GM12878 (cell line): ENCODE results near the gene AMBRA1. TPM values are rescaled to one million over a fixed set of nuclear protein-coding genes. Genes with fewer than 3 reads are reported as not detected.

Source experiments
- ASH2L ChIP-seq: fragments of 300-600, 200-600 bp; sonication (generic); IDR thresholded peaks from 2 replicates; pipeline ENCODE4 v1.6.1; 2017; ENCODE audit warnings: low read depth, mild to moderate bottlenecking, borderline replicate concordance
- BHLHE40 ChIP-seq, 2 experiments: fragments of 450-650 bp in 1 of 2; IDR thresholded peaks; 2 replicates each; pipeline ENCODE4 v1.6.1; 2011 to 2017; ENCODE audit warnings: low read depth in 2 of 2, borderline replicate concordance in 1 of 2, improper control_type of control experiment in 1 of 2, low read length in 1 of 2, mild to moderate bottlenecking in 1 of 2
- BRCA1 ChIP-seq: IDR thresholded peaks from 2 replicates; pipeline ENCODE4 v1.6.1; 2011; ENCODE audit warnings: low read depth, low read length, improper control_type of control experiment
- CHD2 ChIP-seq: IDR thresholded peaks from 2 replicates; pipeline ENCODE4 v1.6.1; 2011; ENCODE audit warnings: low read depth, low read length, improper control_type of control experiment, borderline replicate concordance
- DPF2 ChIP-seq: fragments of 450-650 bp; IDR thresholded peaks from 2 replicates; pipeline ENCODE4 v1.6.1; 2017; ENCODE audit warnings: mild to moderate bottlenecking
- E2F4 ChIP-seq: IDR thresholded peaks from 2 replicates; pipeline ENCODE4 v1.6.1; 2012; ENCODE audit warnings: low read depth, low read length, improper control_type of control experiment
- EZH2 ChIP-seq: IDR thresholded peaks from 2 replicates; pipeline ENCODE4 v1.6.1; 2012; ENCODE audit warnings: low read depth, mild to moderate bottlenecking, control low read depth, inconsistent platforms, low read length, borderline replicate concordance; ENCODE audit not compliant: control insufficient read depth
- IKZF2 ChIP-seq, 2 experiments: fragments of 450-650 bp; IDR thresholded peaks; 2 replicates each; pipeline ENCODE4 v1.6.1; 2017; ENCODE audit warnings: mild to moderate bottlenecking in 2 of 2, moderate library complexity in 2 of 2
- MTA2 ChIP-seq: fragments of 450-650 bp; IDR thresholded peaks from 2 replicates; pipeline ENCODE4 v1.6.1; 2016; ENCODE audit warnings: low read depth, mild to moderate bottlenecking, moderate library complexity
- MTA3 ChIP-seq: IDR thresholded peaks from 2 replicates; pipeline ENCODE4 v1.6.1; 2012; ENCODE audit warnings: low read length, inconsistent platforms, borderline replicate concordance
- MYC ChIP-seq: IDR thresholded peaks from 2 replicates; pipeline ENCODE4 v1.6.1; 2011; ENCODE audit warnings: mild to moderate bottlenecking, low read length, moderate library complexity, inconsistent platforms; ENCODE audit not compliant: insufficient read depth, insufficient replicate concordance, insufficient read length, severe bottlenecking
- NFYB ChIP-seq: IDR thresholded peaks from 2 replicates; pipeline ENCODE4 v1.6.1; 2011; ENCODE audit warnings: low read depth, mild to moderate bottlenecking, low read length, improper control_type of control experiment, moderate library complexity; ENCODE audit not compliant: insufficient read depth
- NR2F1 ChIP-seq: fragments of 450-650 bp; conservative IDR thresholded peaks from 2 replicates; pipeline ENCODE4 v1.6.1; 2017; ENCODE audit warnings: mild to moderate bottlenecking
- SMAD1 ChIP-seq: fragments of 450-650 bp; IDR thresholded peaks from 2 replicates; pipeline ENCODE4 v1.6.1; 2018; ENCODE audit warnings: mild to moderate bottlenecking, low read depth; ENCODE audit not compliant: partially characterized antibody
- SREBF1 ChIP-seq: IDR thresholded peaks from 2 replicates; pipeline ENCODE4 v1.6.1; 2012; ENCODE audit warnings: mild to moderate bottlenecking, low read length
- TCF7 ChIP-seq: IDR thresholded peaks from 2 replicates; pipeline ENCODE4 v1.6.1; 2014; ENCODE audit warnings: antibody characterized with exemption, borderline replicate concordance
- ZBTB33 ChIP-seq: fragments of 450-650 bp; IDR thresholded peaks from 2 replicates; pipeline ENCODE4 v1.6.1; 2017; ENCODE audit warnings: mild to moderate bottlenecking
- ZNF217 ChIP-seq: fragments of 450-650 bp; IDR thresholded peaks from 2 replicates; pipeline ENCODE4 v1.6.1; 2017; ENCODE audit warnings: antibody characterized with exemption, mild to moderate bottlenecking
- ZSCAN29 ChIP-seq: fragments of 450-650 bp; IDR thresholded peaks from 2 replicates; pipeline ENCODE4 v1.6.1; 2017; ENCODE audit warnings: mild to moderate bottlenecking, moderate library complexity
- polyA plus RNA-seq, 11 experiments: library from polyadenylated mRNA; depleted of rRNA in 4 of 11; unstranded in 6 of 11; stranded (reverse) in 5 of 11; fragments of >200 nt; fragmentation: Nextera tagmentation in 4 of 11; fragmentation: Illumina TruSeq in 1 of 11; extraction: Ambion mirVana in 4 of 11; extraction: Trizol in 1 of 11; gene quantifications; 1 replicate in 1 of 11; 2 replicates in 10 of 11; pipeline versions ENCODE4 v1.2.1 to v1.2.3, GENCODE V29; 2011 to 2016; ENCODE audit warnings: inconsistent platforms in 2 of 11, missing spikeins in 2 of 11, low read depth in 1 of 11
- total RNA-seq, 4 experiments: library from RNA; depleted of rRNA in 3 of 4; stranded (reverse); fragments of >200 nt in 3 of 4; fragmentation: Illumina TruSeq in 1 of 4; extraction: Trizol in 1 of 4; gene quantifications; 2 replicates each; pipeline versions ENCODE4 v1.2.1 to v1.2.3, GENCODE V29; 2013 to 2021
- TF ChIP-seq, protein P1 (sequence below): IDR thresholded peaks from 2 replicates; pipeline ENCODE4 v1.6.1; 2011; ENCODE audit warnings: mild to moderate bottlenecking, low read depth, low read length, moderate library complexity; ENCODE audit not compliant: insufficient replicate concordance
- TF ChIP-seq, protein P2 (sequence below): IDR thresholded peaks from 2 replicates; pipeline ENCODE4 v1.6.1; 2011; ENCODE audit warnings: low read depth, low read length, improper control_type of control experiment, borderline replicate concordance

The AMBRA1 gene
- total and polyA plus RNA-seq, 10 of the 15 experiments (the other 5 are each of a cell fraction or from before 2014, with no cell fraction given), result 0.57 to 34.3 (median 13.7) TPM

DNA sequence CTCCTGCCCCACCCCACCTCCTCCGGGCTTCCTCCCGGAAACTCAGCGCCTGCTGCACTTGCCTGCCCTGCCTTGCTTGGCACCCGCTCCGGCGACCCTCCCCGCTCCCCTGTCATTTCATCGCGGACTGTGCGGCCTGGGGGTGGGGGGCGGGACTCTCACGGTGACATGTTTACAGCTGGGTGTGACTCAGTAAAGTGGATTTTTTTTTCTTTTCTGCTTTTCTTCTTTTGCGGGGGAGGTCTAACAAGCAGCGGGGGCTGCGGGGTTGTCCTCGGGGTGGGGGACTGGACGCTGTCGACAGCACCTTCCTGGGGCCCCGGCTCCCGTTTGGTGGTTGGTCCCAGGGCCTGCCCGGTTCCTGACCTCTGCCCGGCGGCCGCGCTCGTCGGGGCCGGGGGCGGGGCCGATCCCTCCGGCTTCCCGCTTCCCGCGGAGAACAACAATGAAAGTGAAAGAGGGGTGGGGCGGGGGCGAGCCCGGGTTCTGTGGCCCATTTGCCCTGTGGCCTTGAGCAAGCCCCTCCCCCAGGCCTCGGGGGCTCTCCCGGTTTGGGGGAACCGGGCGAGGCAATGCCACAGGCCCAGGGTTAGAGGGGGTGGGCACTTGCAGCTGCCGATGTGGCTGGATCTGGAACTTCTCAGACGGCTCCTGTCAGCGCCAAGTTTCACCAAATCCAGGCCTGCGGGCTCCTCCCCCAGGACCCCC lies 213.3 kb downstream of the AMBRA1 start (continued):
- no peak; a peak in 1 of 4 replicates for TF ChIP-seq BHLHE40 (IDR thresholded peaks at IDR 0.05; ENCODE audit: borderline replicate concordance in 1 of 2, low read depth in 2 of 2, low read length in 1 of 2)
- TF ChIP-seq ZSCAN29, result no peak
- no peak for TF ChIP-seq ASH2L
- TF ChIP-seq, protein P1, sequence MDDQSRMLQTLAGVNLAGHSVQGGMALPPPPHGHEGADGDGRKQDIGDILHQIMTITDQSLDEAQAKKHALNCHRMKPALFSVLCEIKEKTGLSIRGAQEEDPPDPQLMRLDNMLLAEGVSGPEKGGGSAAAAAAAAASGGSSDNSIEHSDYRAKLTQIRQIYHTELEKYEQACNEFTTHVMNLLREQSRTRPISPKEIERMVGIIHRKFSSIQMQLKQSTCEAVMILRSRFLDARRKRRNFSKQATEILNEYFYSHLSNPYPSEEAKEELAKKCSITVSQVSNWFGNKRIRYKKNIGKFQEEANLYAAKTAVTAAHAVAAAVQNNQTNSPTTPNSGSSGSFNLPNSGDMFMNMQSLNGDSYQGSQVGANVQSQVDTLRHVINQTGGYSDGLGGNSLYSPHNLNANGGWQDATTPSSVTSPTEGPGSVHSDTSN, result no peak
- no peak for TF ChIP-seq BRCA1
- no peak for TF ChIP-seq MYC
- no peak for TF ChIP-seq E2F4
- no peak for TF ChIP-seq ZBTB33
- no peak for TF ChIP-seq MTA2
- TF ChIP-seq EZH2, result no peak
- TF ChIP-seq SMAD1, result no peak
- TF ChIP-seq SREBF1, result no peak
- no peak for TF ChIP-seq NFYB
- TF ChIP-seq ZNF217, result no peak
- TF ChIP-seq CHD2, result no peak
- peak; percentile 63 for TF ChIP-seq DPF2
- TF ChIP-seq TCF7, result no peak
- TF ChIP-seq, protein P2, sequence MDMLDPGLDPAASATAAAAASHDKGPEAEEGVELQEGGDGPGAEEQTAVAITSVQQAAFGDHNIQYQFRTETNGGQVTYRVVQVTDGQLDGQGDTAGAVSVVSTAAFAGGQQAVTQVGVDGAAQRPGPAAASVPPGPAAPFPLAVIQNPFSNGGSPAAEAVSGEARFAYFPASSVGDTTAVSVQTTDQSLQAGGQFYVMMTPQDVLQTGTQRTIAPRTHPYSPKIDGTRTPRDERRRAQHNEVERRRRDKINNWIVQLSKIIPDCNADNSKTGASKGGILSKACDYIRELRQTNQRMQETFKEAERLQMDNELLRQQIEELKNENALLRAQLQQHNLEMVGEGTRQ, result no peak
- peak; percentile 39 to 48; a peak in 2 of 4 replicates for TF ChIP-seq IKZF2 (IDR thresholded peaks at IDR 0.05)
- TF ChIP-seq NR2F1, result peak; percentile 56; the same call in 1 of the 2 replicates
- TF ChIP-seq MTA3, result peak; percentile 66; the same call in 1 of the 2 replicates
